Measurements from ENCODE around the gene LTBP4.

The LTBP4 gene

GRCh38 chr19:40592170-40592569 lies 9.0 kb upstream of the LTBP4 start:
- TF ChIP-seq CTCF (IDR thresholded peaks at IDR 0.05; ENCODE audit: insufficient read depth, low read depth, low read length, missing control alignments) = no peak

GRCh38 chr19:40594255-40594654 lies 6.9 kb upstream of the LTBP4 start:
- H3K4me3 ChIP-seq (ENCODE audit: low read depth, low read length) = no peak overlapping the region
- no peak for DNase-seq (ENCODE audit: low read depth)
- no peak for TF ChIP-seq CTCF (IDR thresholded peaks at IDR 0.05; ENCODE audit: insufficient read depth, low read depth, low read length, missing control alignments)

More at GRCh38 chr19:40592170-40592569, 9.0 kb upstream of the LTBP4 start:
- peak; percentile 80 for DNase-seq (ENCODE audit: low read depth)
- no peak overlapping the region for H3K4me3 ChIP-seq (ENCODE audit: low read depth, low read length)

- no peak overlapping the region for H3K4me3 ChIP-seq (ENCODE audit: low read depth, low read length)
- no peak for TF ChIP-seq CTCF (IDR thresholded peaks at IDR 0.05; ENCODE audit: insufficient read depth, low read depth, low read length, missing control alignments)
- DNase-seq (ENCODE audit: low read depth) = no peak
Measured at GRCh38 chr19:40594657-40595091, 6.5 kb upstream of the LTBP4 start.

- no peak for TF ChIP-seq CTCF (IDR thresholded peaks at IDR 0.05; ENCODE audit: insufficient read depth, low read depth, low read length, missing control alignments)
- no peak for DNase-seq (ENCODE audit: low read depth)
- no peak overlapping the region for H3K4me3 ChIP-seq (ENCODE audit: low read depth, low read length)
Measured at GRCh38 chr19:40596608-40597328, 4.4 kb upstream of the LTBP4 start.

- no peak for DNase-seq (ENCODE audit: low read depth)
- no peak overlapping the region for H3K4me3 ChIP-seq (ENCODE audit: low read depth, low read length)
- no peak for TF ChIP-seq CTCF (IDR thresholded peaks at IDR 0.05; ENCODE audit: insufficient read depth, low read depth, low read length, missing control alignments)
Measured at GRCh38 chr19:40597329-40597838, 3.8 kb upstream of the LTBP4 start.

GRCh38 chr19:40598121-40598917 lies 2.9 kb upstream of the LTBP4 start:
- H3K4me3 ChIP-seq (ENCODE audit: low read depth, low read length) = no peak overlapping the region
- peak; percentile 79 for DNase-seq (ENCODE audit: low read depth)
- TF ChIP-seq CTCF (IDR thresholded peaks at IDR 0.05; ENCODE audit: insufficient read depth, low read depth, low read length, missing control alignments) = peak; percentile 96
